ENCODE measurements around the gene CCBE1. TPM values are rescaled to one million over a fixed set of nuclear protein-coding genes. Genes with fewer than 3 reads are reported as not detected.

The CCBE1 gene
- polyA plus RNA-seq, 3 donors, result 33.4 to 39.4 (median 34.8) TPM

DNA sequence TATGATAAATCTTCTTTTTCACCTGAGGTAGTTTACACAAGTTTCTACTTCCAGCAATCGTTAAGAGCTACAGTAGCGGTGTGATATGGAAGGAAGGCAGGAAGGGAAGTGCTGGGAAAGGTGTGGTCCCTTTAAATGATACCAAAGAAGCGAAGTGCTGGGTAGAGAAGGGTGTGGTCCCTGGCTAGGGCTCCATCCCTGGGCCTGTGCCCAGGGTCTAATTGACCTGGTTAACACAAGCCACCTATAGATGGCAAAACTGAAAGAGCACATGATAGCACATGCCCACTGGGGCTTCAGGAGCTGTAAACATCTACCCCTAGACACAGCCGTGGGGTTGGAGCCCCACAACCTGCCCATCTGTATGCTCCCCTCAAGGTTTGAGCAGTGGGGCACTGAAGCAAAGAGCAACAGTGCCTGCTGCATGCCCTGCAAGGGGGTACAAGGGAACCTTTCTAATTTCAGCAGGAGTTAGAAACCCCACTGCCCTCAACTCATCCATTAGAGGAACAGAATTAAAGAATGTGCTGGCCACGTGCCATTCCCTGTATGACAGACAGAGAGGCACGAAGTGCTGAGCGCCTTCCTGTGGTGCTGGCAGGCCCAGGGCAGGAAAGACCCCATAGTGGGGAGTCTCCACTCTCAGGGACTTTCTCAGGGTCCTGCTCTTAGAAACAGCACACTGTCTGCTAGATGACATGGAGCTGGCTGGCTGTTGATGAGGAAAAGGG lies 185.0 kb downstream of the CCBE1 start:
- no peak for DNase-seq (ENCODE audit: low read depth in 3 of 3, low spot score in 2 of 3)

DNA sequence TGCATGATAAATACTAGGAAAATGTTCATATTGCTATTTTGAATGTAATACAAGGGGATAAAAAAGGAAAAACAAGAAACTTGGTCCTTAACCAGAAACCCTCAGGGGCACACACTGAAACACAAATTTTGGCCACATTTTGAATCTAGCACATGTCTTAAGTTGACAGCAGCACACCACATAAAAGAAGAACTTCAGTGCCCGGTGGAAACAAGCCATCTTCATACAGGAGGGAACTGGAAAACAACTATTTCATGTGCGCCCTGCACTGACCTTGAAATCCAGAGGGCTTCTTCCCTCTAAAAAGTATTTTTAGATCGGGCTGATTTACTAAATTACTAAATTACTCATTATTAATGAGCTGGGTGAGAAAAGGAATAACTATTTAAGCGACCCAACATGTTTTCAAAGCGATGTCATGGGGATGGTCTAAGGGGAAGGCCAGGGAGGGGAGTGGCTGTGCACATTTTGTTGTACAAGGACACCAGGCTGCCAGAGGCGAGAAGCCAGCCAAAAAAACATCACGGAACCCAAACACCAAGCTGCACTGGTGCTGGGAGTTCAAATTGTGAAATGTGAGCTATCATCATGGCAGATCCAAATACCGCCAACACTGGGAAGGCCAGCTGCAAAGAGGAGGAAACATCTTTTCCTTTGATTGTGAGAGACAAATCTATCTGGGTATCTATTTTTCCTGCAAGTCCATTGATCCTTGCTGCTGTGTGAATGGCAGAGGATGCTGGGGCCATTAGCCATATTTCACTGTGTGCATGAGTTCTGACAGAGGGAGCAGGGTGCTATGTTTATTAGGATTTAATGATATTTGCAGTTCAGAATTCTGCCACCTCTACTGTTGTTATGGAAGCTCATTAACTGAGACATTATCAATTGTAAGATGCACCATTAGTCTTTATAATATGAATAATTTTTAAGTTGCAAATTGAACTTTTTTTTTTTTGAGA lies 187.5 kb downstream of the CCBE1 start:
- DNase-seq (ENCODE audit: low read depth in 3 of 3, low spot score in 2 of 3), result no peak

DNA sequence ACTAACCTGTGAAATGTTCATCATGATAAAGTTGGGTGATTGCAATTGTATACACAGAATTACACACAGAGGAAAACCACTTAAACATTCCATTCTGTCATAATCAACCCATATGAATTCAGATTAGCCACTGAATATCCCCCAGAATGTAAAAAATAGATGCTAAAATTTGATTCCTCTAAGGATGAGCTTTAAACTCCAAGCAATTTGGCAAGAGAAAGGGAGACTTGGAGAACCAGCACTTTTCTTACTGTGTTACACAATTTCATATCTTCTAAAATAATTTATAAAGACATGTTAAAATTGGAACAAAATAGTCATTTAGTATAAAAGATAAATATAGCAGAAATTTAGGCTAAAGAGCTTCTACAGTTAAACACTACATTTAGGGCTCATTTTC lies 191.9 kb downstream of the CCBE1 start:
- no peak for DNase-seq (ENCODE audit: low read depth in 3 of 3, low spot score in 2 of 3)

DNA sequence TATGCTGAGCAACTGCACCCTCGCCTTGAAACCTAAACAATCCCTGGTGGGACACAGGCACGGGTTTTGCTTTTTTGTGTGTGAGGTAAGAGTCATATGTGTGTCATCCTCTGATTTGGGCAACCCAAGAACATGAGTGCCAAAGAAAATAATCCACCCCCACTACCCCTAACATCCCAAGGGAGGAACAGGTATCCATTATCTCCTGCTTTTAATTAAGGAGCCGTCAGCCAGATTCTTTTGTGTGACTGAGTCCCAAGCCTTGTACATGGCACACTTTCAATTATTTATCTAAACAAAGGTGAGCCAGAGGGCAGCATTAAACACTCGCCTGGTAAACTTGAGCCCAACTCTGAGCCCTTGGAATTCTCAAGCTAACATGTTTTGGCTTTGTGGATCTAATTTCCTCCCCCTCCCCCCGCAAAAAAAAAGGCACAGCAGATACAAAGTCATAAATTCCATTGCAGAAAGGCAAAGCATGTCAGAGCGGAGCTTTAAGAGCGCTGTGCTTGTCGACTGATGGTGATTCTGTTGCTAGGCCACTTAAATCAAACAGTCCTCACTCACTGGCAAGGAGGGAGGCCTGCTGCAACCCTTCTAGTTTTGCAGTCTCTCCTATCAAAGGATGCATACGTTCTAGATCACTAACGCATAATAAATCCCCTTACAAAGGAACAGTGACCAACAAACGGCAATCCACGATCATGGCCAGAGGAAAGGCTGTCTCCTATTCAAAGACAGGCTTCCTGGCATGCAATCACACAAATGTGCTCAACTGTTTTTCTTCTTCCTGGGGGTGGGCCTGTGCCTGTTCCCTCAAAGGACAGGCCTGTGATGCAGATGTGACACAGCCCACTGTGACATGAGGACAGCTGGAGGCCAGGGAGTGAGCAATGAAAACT lies 194.7 kb downstream of the CCBE1 start:
- peak; percentile 84 to 87 (median 86) for DNase-seq (ENCODE audit: low read depth in 3 of 3, low spot score in 2 of 3)

DNA sequence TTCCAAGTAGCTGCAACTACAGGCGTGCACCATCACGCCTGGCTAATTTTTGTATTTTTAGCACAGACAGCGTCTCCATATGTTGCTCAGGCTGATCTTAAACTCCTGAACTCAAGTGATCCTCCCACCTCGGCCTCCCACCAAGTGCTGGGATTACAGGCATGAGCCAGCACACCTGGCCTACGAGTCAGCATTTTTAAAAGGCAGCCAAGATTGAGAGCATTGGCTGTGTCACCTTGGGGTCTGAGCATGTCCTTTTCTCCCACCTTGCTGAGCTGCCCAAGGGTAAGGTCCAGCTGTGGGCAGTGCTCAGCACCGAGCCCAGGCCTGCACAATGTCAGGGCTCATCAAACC lies 195.3 kb downstream of the CCBE1 start:
- no peak for DNase-seq (ENCODE audit: low read depth in 3 of 3, low spot score in 2 of 3)

DNA sequence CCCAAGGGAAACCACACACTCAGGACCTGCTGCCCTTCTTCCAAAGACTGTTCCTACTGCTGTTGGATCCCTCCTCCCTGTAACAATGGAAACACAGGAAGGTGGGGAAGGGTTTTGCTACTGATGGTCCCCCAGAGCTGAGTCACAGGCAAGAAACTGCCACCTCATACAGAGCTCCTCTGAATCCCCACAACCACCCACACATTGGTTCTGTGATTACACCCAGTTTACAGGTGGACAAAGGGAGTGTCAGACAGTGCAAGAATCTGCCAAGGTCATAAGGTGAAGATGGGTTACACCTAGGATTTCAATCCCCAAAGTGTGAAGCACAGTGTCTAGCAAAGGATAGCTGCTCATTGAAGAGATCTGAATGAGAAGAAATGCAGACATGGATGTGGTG lies 196.5 kb downstream of the CCBE1 start:
- no peak for DNase-seq (ENCODE audit: low read depth in 3 of 3, low spot score in 2 of 3)

DNA sequence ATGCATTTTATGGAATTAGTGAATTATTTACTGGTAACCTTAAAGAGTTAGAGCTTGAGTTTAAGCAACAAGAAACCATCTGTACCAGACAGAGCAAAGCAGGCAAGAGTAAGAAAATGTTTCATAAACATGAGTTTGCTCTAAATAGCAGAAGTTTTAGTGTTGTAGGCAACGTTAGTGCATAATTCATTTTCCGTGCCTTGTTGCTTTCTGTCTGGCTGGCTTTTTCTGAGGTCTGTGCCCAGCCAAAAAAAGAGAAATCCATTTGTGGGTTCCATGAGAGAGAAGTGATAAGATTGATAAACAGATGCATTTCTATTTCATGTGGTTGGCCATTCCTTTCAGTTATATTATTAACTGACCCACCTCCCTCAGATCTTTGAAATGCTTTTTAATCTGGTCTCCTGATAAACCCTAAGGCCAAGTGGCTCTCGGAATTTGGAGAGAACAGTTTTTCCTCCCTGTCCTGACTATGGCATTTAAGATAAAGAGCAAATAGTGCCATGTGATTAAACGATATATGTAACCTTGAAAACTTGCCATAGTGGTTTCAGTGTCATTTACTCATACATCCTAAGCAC lies 198.6 kb downstream of the CCBE1 start:
- no peak for DNase-seq (ENCODE audit: low read depth in 3 of 3, low spot score in 2 of 3)

DNA sequence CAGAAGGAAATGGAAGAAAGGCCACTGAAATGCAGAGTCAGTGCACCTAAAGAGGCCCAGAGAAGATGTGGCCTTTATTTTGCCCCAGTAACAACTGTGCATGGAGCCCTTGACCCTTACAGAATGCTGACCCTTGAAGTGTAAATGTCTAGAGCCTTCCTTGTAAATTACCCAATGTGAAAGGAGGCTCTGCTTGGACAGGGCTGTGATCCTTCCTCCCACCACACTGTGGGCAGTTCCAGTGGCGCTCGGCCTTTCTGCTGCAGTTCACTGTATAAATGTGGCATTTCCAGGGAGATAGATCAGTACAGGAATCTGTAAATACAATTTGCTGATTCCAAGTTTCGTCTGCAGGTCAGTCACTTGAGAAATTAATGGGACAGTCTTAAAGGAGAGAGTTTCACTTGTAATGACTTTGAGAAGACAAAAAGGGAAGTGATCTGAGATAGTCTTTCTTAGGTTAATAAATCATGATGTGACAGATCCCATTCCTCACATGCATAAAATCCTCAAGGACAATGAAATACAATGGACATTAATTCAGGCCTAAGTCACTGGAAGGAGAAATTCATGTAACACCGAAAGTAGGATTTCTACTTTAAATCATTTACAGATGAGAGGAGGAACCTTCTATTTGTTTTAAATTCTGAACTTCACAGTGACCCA lies 204.3 kb downstream of the CCBE1 start:
- DNase-seq (ENCODE audit: low read depth in 3 of 3, low spot score in 2 of 3), result no peak

DNA sequence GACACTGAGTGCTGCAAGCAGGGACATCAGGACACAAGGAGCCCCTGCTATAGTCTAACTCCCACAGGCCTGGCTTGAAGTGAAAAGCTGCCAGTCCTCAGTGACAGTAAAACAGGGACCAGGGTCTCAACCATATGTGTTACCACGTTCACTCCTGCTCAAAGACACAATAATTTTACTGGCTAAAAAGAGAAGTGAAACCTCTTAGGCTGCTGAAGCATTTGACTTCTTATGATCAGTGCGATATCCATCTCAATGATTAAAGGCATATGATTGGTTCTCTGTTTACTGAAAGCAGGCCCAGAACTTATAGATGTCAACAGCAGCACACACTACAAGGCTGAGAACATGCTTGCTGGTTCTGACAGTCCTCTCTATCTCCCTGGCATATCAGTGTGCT lies 208.3 kb downstream of the CCBE1 start:
- no peak for DNase-seq (ENCODE audit: low read depth in 3 of 3, low spot score in 2 of 3)

DNA sequence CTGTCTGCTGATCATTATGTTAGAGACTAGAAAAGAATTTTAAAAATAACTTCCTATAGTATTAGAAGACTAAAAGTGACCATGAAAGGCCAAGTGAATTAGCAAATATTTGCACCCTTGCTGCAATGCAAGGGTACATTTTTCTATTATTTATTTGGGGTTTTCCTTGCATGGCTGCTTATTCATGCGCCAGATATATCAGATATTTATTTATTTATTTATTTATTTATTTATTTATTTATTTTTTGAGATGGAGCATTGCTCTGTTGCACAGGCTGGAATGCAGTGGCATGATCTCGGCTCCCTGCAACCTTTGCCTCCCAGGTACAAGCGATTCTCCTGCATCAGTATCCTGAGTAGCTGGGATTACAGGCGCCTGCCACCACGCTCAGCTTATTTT lies 211.8 kb downstream of the CCBE1 start:
- no peak for DNase-seq (ENCODE audit: low read depth in 3 of 3, low spot score in 2 of 3)

DNA sequence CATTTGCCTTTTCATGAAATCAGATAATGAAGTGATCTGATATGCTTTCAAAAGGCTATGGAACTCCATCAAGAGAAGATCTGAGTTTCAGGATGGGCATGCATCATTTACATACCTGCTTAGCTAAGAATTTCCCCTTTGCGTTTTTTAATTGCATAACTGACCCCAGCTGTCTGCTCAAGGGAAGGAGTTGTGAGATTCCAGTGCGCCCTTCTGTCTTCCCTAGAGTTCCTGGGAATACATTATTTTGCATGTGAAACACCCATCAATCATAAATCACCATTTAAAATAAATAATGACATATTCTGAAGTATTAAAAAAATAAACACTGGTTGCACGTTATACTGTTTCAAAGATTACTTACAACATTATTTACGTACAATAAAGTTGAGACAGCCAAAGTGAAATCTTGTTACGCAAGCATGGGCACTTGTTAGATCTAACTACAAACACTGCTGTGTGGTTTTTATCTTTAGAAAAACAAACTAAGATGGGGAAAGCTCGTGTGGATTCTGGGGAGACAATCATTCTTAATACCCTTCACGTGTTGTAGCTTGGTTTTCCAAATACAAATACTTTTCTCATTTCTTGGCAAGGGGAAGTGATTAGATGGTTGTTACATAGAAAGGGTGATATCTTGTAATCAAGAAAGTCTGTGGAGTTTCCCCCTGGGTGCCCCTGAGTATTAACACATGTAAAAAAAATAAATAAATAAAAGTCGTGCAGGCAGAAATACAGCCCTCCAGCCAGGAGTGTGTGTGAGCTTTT lies 212.5 kb downstream of the CCBE1 start:
- no peak for DNase-seq (ENCODE audit: low read depth in 3 of 3, low spot score in 2 of 3)

DNA sequence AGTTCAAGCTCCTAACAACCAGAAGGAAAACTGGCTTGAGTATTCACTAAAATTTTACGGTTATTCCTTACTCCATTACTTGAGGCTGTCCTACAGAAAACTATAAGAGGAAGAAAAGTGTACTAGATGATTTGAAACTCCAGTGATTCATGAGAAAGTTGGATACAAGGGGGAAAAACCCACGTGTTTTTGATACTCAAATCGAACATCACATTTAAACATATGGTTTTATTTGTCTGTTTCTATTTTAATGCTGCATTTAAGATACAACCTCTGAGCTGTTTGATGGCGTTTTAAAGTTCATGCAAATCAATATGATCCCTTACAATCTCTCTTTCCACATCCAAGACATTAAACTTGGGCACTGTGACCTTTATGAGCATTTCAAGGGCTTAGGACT lies 213.1 kb downstream of the CCBE1 start:
- DNase-seq (ENCODE audit: low read depth in 3 of 3, low spot score in 2 of 3), result no peak

DNA sequence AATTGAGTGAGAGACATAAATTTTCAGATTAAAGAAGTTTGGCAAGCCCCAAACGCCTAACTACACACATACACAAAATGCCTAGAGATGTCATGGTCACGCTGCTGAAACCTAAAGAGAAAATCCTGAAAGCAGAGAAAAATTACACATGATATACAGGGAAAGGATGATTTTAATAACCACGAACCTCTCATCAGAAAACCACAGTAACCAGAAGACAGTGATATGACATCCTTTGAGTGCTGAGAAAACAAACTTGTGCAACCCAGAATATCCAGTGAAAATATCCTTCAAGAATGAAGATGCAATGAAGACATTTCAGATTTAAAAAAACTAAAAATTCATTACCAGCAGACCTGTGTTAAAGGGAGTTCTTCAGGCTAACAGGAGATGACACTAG lies 215.8 kb downstream of the CCBE1 start:
- DNase-seq (ENCODE audit: low read depth in 3 of 3, low spot score in 2 of 3), result no peak

DNA sequence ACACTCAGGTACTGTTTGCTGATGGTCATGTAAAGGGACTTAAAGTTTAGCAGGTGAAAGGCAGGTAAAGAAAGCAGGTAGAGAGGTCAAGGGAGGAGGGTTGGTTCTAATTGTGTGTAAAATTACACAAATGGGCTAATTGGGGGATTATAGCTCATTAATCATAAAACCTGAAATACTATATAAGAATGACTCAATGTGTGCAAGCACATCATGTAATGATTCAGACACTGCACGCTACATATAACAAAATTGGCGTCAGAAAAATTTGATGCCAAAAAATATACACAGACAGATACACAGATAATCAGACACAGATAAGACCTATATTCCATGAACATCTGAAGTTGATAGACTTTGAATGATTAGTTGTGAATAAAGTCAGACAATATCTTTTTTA lies 217.4 kb downstream of the CCBE1 start:
- DNase-seq (ENCODE audit: low read depth in 3 of 3, low spot score in 2 of 3), result no peak

DNA sequence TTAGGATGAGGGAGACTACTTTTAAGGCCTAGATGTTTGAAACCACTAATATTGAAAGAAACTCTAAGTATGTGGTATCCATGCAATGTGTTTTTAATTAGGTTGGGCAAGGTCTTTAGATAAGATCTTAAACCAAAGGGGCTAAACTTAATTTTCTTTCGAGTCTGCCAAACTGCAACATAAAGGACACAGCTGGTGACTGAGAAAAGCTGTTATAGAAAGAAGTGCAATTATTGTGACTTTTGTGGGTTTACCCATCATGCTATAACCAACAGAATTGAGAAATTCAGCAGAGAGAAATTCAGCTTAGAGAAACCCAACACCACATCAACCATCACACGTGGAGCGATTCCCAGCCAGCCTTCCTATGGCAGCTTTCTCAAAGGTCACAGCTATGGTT lies 218.6 kb downstream of the CCBE1 start:
- DNase-seq (ENCODE audit: low read depth in 3 of 3, low spot score in 2 of 3), result no peak

DNA sequence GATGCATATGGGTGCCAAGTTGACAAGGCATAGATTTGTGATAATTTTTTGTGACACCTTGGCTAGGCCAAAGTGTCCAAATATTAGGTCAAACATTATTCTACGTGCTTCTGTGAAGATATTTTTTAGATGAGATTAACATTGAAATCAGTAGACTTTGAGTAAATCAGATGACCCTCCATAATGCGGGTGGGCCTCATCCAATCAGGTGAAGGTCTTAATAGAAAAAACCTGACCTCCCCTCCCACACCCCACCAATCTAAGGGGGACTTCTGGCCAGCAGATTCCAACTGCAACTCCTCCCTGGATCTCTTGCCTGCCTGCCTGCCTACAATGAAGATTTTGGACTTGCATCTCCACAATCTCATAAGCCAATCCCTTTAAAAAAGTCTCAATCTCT lies 219.4 kb downstream of the CCBE1 start:
- DNase-seq (ENCODE audit: low read depth in 3 of 3, low spot score in 2 of 3), result no peak

DNA sequence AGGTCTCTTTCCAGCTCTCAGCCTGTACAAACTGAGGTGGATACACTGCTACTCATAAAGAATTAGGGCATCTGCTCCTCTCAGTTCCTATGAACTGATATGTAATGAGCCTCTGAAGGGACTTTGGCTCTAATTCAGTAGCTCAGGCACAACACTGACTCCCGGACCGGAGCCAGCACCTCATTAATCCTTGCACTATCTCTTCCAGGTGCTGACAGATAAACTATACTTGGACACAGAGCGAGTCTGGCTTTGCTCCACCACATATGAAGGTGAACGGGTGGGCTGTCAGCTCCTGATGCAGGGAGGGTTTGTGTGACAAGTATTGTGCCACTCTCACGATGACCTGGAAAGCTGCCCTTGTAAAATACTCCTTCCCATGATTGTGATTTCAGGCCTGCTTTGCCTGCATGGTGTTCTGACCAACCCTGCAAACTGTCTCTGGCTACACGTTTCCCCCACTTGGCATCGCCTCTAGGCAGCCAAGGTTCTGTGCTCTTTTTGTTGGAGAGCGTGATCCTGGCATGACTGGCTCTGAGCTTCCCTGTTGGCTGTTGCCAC lies 226.6 kb downstream of the CCBE1 start:
- DNase-seq (ENCODE audit: low read depth in 3 of 3, low spot score in 2 of 3), result no peak

DNA sequence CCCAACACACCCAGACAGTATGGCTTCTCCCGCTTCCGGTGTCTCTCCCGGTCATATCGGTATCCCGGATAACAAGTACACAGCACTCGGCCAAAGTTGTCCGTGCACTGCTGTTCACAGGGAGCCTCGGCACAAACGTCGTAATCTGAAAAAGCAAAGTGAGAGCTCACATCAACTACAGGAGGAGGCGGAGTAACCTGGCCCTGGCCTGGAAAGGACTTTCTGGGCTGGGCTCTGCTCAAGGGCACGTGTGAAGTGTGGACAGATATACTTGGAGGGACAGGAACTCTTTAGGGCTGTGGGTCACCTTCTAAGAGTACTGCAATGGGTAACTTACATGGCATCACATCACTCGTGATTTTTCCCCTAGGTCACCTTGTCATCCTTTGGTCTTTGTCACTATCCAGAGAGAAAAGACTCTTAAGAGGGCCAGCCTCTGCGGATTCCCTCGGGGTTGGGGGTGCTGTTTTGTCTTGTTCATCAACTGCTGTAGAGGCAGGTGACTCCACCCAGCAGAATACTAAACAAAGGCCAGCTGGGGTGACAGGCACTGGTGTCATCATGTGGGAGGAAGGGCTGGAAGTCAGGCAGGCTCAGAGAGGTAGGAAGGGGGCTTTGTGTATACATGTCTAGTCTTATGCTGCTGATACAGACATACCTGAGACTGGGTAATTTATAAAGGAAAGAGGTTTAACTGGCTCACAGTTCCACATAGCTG lies 227.6 kb downstream of the CCBE1 start:
- no peak for DNase-seq (ENCODE audit: low read depth in 3 of 3, low spot score in 2 of 3)

Measured in right renal cortex interstitium (tissue), 3 donors.